ENCODE results near the gene P2RY1. TPM values are rescaled to one million over a fixed set of nuclear protein-coding genes. Genes with fewer than 3 reads are reported as not detected.

Gene P2RY1
- total RNA-seq, 1 experiment from 2014 or later, result 6.3 TPM

DNA sequence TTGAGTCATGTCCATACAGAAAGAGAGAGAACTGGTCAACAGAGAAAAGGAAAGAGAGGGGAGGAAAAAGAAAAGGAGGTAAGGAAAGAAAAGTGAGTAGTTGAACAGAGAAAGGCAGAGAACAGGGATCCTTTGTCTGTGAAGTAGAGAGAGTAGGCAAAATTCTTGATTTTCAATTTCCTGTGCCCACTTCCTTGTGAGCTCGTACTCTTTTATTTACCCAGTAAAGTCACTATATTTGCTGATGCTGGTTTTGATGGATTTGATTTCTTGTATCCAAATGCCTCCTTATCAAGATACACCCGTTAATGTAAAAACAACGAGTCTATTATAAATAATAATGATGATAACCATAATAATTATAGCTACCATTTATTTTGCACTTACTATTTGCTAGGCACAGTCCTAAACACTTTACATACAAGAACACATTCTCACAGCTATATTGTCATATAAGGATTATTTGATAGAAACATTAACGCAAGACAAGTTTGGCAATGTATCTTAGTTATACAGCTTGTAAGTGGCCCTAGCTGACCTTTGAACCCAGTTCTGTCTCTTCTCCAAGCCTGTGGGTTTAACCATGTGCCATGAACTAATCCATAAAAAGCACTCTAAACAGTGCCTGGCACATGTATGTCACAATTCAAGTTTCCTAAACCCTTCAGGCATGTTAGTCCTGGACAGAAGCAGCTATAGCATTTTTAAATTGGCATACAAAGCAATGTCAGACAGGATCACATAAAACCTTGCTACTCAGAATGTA lies 6.7 kb upstream of the P2RY1 start:
- Mint-ChIP-seq H3K9me3 (no peaks in the 10 kb centered on the region), H3K36me3 (ENCODE audit: insufficient read depth in 1 of 3, low read depth in 3 of 3) (no peaks in the 10 kb centered on the region), H3K27ac (no peak overlapping the region), H3K27me3 (ENCODE audit: low read depth) (peaks cover 3% of the 10 kb centered on the region; the same call in 1 of the 2 replicates), H3K4me1 (no peaks in the 10 kb centered on the region), H3K4me3 (no peak overlapping the region)
- no peak overlapping the region for H3K18ac ChIP-seq (ENCODE audit: insufficient read length, low read depth, low read length)
- H4K20me1 ChIP-seq (ENCODE audit: control insufficient read depth, insufficient read depth, insufficient read length), result no peaks in the 10 kb centered on the region
- no peaks in the 10 kb centered on the region for H3K79me2 ChIP-seq (ENCODE audit: insufficient read depth, low read length)
- H4K5ac ChIP-seq (ENCODE audit: insufficient read length, low read depth, low read length), result no peak overlapping the region
- no peak overlapping the region for H3K9ac ChIP-seq (ENCODE audit: extremely low read depth, insufficient read length, low read length)
- H3T11ph ChIP-seq (ENCODE audit: low read length), result no peak overlapping the region
- H2AFZ ChIP-seq (ENCODE audit: low read length), result no peak overlapping the region
- H2BK120ac ChIP-seq (ENCODE audit: low read depth, low read length, poor library complexity, severe bottlenecking), result no peak overlapping the region
- H2BK20ac ChIP-seq (ENCODE audit: low read depth, low read length, poor library complexity, severe bottlenecking), result no peak overlapping the region
- H3K14ac ChIP-seq (ENCODE audit: insufficient read depth, low read length), result no peak overlapping the region
- H3K4ac ChIP-seq (ENCODE audit: low read depth, low read length), result no peak overlapping the region
- no CpG with 5 or more reads among the region's 4 CpGs for WGBS (ENCODE audit: extremely low coverage, insufficient read length, low lambda C conversion rate)
- no peaks in the 10 kb centered on the region for H3K4me1 ChIP-seq (ENCODE audit: insufficient read depth, low read length)
- H3K27me3 ChIP-seq (ENCODE audit: insufficient read depth, low read length), result no peaks in the 10 kb centered on the region
- no peak overlapping the region for H2AK5ac ChIP-seq (ENCODE audit: insufficient read length, low read length)
- DNase-seq, result no peak
- H3K79me1 ChIP-seq (ENCODE audit: insufficient read depth, low read depth, low read length, poor library complexity, severe bottlenecking), result no peaks in the 10 kb centered on the region
- H4K91ac ChIP-seq (ENCODE audit: insufficient read length, low read depth, low read length), result no peak overlapping the region
- no peaks in the 10 kb centered on the region for H3K9me3 ChIP-seq (ENCODE audit: control insufficient read depth, low read depth, low read length)
- H2BK5ac ChIP-seq (ENCODE audit: insufficient read length, low read length), result no peak overlapping the region
- H3K23ac ChIP-seq (ENCODE audit: insufficient read length, low read depth, low read length), result no peak overlapping the region
- H2BK12ac ChIP-seq (ENCODE audit: insufficient read length, low read depth, low read length), result no peak overlapping the region
- TF ChIP-seq, protein P1, sequence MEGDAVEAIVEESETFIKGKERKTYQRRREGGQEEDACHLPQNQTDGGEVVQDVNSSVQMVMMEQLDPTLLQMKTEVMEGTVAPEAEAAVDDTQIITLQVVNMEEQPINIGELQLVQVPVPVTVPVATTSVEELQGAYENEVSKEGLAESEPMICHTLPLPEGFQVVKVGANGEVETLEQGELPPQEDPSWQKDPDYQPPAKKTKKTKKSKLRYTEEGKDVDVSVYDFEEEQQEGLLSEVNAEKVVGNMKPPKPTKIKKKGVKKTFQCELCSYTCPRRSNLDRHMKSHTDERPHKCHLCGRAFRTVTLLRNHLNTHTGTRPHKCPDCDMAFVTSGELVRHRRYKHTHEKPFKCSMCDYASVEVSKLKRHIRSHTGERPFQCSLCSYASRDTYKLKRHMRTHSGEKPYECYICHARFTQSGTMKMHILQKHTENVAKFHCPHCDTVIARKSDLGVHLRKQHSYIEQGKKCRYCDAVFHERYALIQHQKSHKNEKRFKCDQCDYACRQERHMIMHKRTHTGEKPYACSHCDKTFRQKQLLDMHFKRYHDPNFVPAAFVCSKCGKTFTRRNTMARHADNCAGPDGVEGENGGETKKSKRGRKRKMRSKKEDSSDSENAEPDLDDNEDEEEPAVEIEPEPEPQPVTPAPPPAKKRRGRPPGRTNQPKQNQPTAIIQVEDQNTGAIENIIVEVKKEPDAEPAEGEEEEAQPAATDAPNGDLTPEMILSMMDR (conservative IDR thresholded peaks at IDR 0.05), result no peak
- no peak overlapping the region for H2BK15ac ChIP-seq (ENCODE audit: low read depth, low read length)
- H3K4me2 ChIP-seq (ENCODE audit: insufficient read depth, insufficient read length, low read length), result no peak overlapping the region
- H3K23me2 ChIP-seq (ENCODE audit: insufficient read length, low read depth, low read length, poor library complexity, severe bottlenecking), result no peaks in the 10 kb centered on the region
- no peak overlapping the region for H4K8ac ChIP-seq (replicated peaks; ENCODE audit: insufficient read length, low read depth, low read length)
- no peak overlapping the region for H3K56ac ChIP-seq (ENCODE audit: insufficient read length, low read depth, low read length)
- H3K27ac ChIP-seq (ENCODE audit: insufficient read length, low read depth, low read length), result no peak overlapping the region
